B cell (primary cell): ENCODE data around the gene LDLRAD3. TPM values are rescaled to one million over a fixed set of nuclear protein-coding genes. Genes with fewer than 3 reads are reported as not detected.

ENCODE experiments used
- ATAC-seq: fragments of 200-7000 bp; cut with Tn5 transposase; one replicate; pipeline ENCODE4 v1.10.0; 2021; ENCODE audit warnings: low read depth, mild to moderate bottlenecking, moderate number of reproducible peaks, moderate library complexity
- CTCF ChIA-PET: fragments of 350-600 bp; sonication (Branson Sonifier 250); formaldehyde crosslinking; loops from one replicate; lab custom pipeline; 2021; ENCODE audit warnings: antibody characterized with exemption, inconsistent platforms; lab: Charles Lee
- POLR2A ChIA-PET: fragments of 350-600 bp; sonication (Branson Sonifier 250); formaldehyde crosslinking; loops from one replicate; lab custom pipeline; 2021; ENCODE audit warnings: antibody characterized with exemption; lab: Charles Lee
- DNase-seq: peaks from one replicate; pipeline ENCODE4 v3.0.0; 2013
- H2AFZ ChIP-seq: 2 replicates; pipeline ENCODE4 v1.6.1; 2012; ENCODE audit warnings: mild to moderate bottlenecking, low read depth, low read length; ENCODE audit not compliant: insufficient read depth, poor library complexity, severe bottlenecking
- H3K27ac ChIP-seq, 2 donors: 1 replicate in 1 of 2; 2 replicates in 1 of 2; pipeline ENCODE4 v1.5.1; 2012 to 2013; ENCODE audit warnings: low read length in 2 of 2, mild to moderate bottlenecking in 2 of 2, moderate library complexity in 1 of 2
- H3K27me3 ChIP-seq, 4 experiments: fragments of 200-600 bp in 1 of 4; sonication (generic) in 1 of 4; replicated peaks in 1 of 4; 1 replicate in 2 of 4; 2 replicates in 2 of 4; pipeline versions ENCODE4 v1.6.1 to v1.7.0; 2013 to 2016; ENCODE audit warnings: low read length in 3 of 4, mild to moderate bottlenecking in 2 of 4, mixed read lengths in 1 of 4, moderate library complexity in 1 of 4; ENCODE audit not compliant: insufficient read depth in 4 of 4, control insufficient read depth in 3 of 4; ENCODE audit errors: control extremely low read depth in 1 of 4
- H3K36me3 ChIP-seq, 2 experiments: replicated peaks in 1 of 2; 1 replicate in 1 of 2; 2 replicates in 1 of 2; pipeline versions ENCODE4 v1.6.1 to v1.7.1; 2013; ENCODE audit warnings: low read length in 1 of 2; ENCODE audit not compliant: insufficient read depth in 2 of 2, control insufficient read depth in 1 of 2; ENCODE audit errors: control extremely low read depth in 1 of 2, extremely low read depth in 1 of 2
- H3K4me1 ChIP-seq, 2 donors: fragments of 200-600 bp in 1 of 2; sonication (generic) in 1 of 2; 1 replicate in 1 of 2; 2 replicates in 1 of 2; pipeline versions ENCODE4 v1.5.1 to v1.6.1; 2013 to 2017; ENCODE audit warnings: low read length in 2 of 2; ENCODE audit not compliant: control insufficient read depth in 2 of 2, insufficient read depth in 2 of 2
- H3K4me2 ChIP-seq: replicated peaks from 2 replicates; pipeline ENCODE3; 2012; ENCODE audit warnings: mild to moderate bottlenecking, low read depth, low read length; ENCODE audit not compliant: poor library complexity, severe bottlenecking
- H3K4me3 ChIP-seq, 5 experiments: fragments of 200-600 bp in 1 of 5; sonication (generic) in 1 of 5; 1 replicate in 3 of 5; 2 replicates in 2 of 5; pipeline versions ENCODE4 v1.5.1 to v1.7.0; 2011 to 2016; ENCODE audit warnings: low read length in 4 of 5, mild to moderate bottlenecking in 4 of 5, low read depth in 2 of 5, control low read depth in 1 of 5, moderate library complexity in 1 of 5; ENCODE audit not compliant: insufficient read depth in 1 of 5; ENCODE audit errors: control extremely low read depth in 1 of 5, extremely low read depth in 1 of 5
- H3K79me2 ChIP-seq: fragments of 200-600 bp; sonication (generic); one replicate; pipeline ENCODE4 v1.6.0; 2016; ENCODE audit warnings: low read length; ENCODE audit not compliant: control insufficient read depth, insufficient read depth
- H3K9ac ChIP-seq: fragments of 200-600 bp; sonication (generic); 2 replicates; pipeline ENCODE4 v1.6.1; 2017; ENCODE audit warnings: mild to moderate bottlenecking, low read length, moderate library complexity
- H3K9me3 ChIP-seq, 3 donors: one replicate each; pipeline versions ENCODE4 v1.6.1 to v1.7.1; 2013; ENCODE audit warnings: low read length in 2 of 3; ENCODE audit not compliant: control insufficient read depth in 2 of 3, insufficient read depth in 1 of 3; ENCODE audit errors: control extremely low read depth in 1 of 3
- H4K20me1 ChIP-seq: 2 replicates; pipeline ENCODE4 v1.6.0; 2012; ENCODE audit warnings: mild to moderate bottlenecking, low read length; ENCODE audit not compliant: insufficient read depth, control insufficient read depth, poor library complexity, severe bottlenecking
- H3K27ac Mint-ChIP-seq: one replicate; pipeline ENCODE4 v1.8.0; 2021; ENCODE audit warnings: mixed read lengths
- H3K27me3 Mint-ChIP-seq: one replicate; pipeline ENCODE4 v1.8.0; 2021; ENCODE audit warnings: mixed read lengths
- H3K4me1 Mint-ChIP-seq: one replicate; pipeline ENCODE4 v1.8.0; 2021; ENCODE audit warnings: mixed read lengths
- H3K4me3 Mint-ChIP-seq: one replicate; pipeline ENCODE4 v1.8.0; 2021; ENCODE audit warnings: mixed read lengths
- H3K9me3 Mint-ChIP-seq: one replicate; pipeline ENCODE4 v1.8.0; 2022; ENCODE audit warnings: mixed read lengths; ENCODE audit not compliant: insufficient read depth
- CTCF ChIP-seq: fragments of 200-600 bp; IDR thresholded peaks from one replicate; pipeline ENCODE4 v1.8.0; 2022; ENCODE audit warnings: antibody characterized with exemption, mild to moderate bottlenecking
- EZH2 ChIP-seq: IDR thresholded peaks from 2 replicates; pipeline ENCODE4 v1.6.1; 2012; ENCODE audit warnings: borderline replicate concordance, low read depth, mild to moderate bottlenecking, moderate library complexity, low read length; ENCODE audit not compliant: insufficient read depth, poor library complexity, severe bottlenecking
- WGBS: methylation state at CpG from one replicate; pipeline ENCODE4 v1.1.5; 2013; ENCODE audit warnings: missing lambda C conversion rate; ENCODE audit not compliant: insufficient coverage; 5-methylcytosine and 5-hydroxymethylcytosine counted together
- intact Hi-C: fragments of 100-400 bp; cut with micrococcal nuclease; formaldehyde crosslinking; loops from one replicate; pipeline ENCODE4 v1.10.0; 2022
- polyA plus RNA-seq: library from polyadenylated mRNA; depleted of rRNA; stranded (reverse); fragments of >200 nt; gene quantifications from 2 replicates; pipeline ENCODE4 v1.2.3, GENCODE V29; 2012
- total RNA-seq, 2 donors: library from RNA; stranded (reverse); fragments of 120-200 nt in 1 of 2; gene quantifications; 1 replicate in 1 of 2; 2 replicates in 1 of 2; pipeline versions ENCODE4 v1.2.3 to v1.2.4, GENCODE V29; 2013 to 2022

Gene LDLRAD3
- total and polyA plus RNA-seq, 2 donors (not counting 1 experiment from before 2014, with no cell fraction given), result 0.01 TPM; not detected in 1

DNA sequence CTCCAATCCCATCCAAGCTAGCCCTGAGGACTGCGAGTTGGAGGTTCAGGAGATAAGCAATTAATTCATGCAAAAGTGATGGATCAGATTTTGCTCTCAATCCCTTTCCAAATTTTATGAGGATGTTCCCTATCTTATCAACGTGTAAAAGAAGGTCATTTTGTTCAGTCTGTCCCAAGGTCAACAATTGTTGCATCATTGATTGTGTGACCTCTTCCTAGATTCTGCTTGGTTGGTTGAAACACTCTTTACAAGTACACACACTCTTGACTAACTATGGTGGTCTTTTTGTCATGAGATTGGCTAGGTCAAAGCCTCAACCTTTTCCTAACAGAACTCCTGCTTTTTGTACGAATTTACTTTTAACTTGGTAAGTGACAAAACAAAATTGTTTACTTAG is 303.6 kb downstream of the LDLRAD3 start:
- Histone ChIP-seq H3K36me3 (no peaks in the 10 kb centered on the region), H2AFZ (no peak overlapping the region), H3K79me2 (no peaks in the 10 kb centered on the region), H3K9me3 (peaks cover 0 to 3% (median 0%) of the 10 kb centered on the region in 3 donors), H3K9ac (no peak overlapping the region), H3K27me3 (peaks cover 0 to 13% (median 8%) of the 10 kb centered on the region in 4 experiments), H3K4me2 (no peak overlapping the region), H4K20me1 (no peaks in the 10 kb centered on the region), H3K4me1 (no peaks in the 10 kb centered on the region), H3K4me3 (no peak overlapping the region), H3K27ac (no peak overlapping the region)
- intact Hi-C loops, result no loop called here
- WGBS, result 89% methylated on average over 1 of the region's 3 CpGs
- no peak for DNase-seq
- TF ChIP-seq CTCF (no peak), EZH2 (no peak)
- no peaks in the 10 kb centered on the region for H3K4me1 Mint-ChIP-seq
- no peak overlapping the region for H3K4me3 Mint-ChIP-seq
- ChIA-PET POLR2A (no interaction called here), CTCF (no interaction called here)
- no peak for ATAC-seq
- H3K9me3 Mint-ChIP-seq, result no peaks in the 10 kb centered on the region
- peaks cover 63% of the 10 kb centered on the region for H3K27me3 Mint-ChIP-seq
- no peak overlapping the region for H3K27ac Mint-ChIP-seq

- ChIA-PET POLR2A (no interaction called here), CTCF (no interaction called here)
- Histone ChIP-seq H3K79me2 (no peaks in the 10 kb centered on the region), H3K4me2 (no peak overlapping the region), H3K9ac (no peak overlapping the region), H3K9me3 (peaks cover 0 to 3% (median 0%) of the 10 kb centered on the region in 3 donors), H3K4me1 (no peaks in the 10 kb centered on the region), H4K20me1 (no peaks in the 10 kb centered on the region), H3K36me3 (no peaks in the 10 kb centered on the region), H3K27me3 (peaks cover 0 to 13% (median 9%) of the 10 kb centered on the region in 4 experiments), H2AFZ (no peak overlapping the region), H3K4me3 (no peak overlapping the region), H3K27ac (no peak overlapping the region)
- WGBS, result 78% methylated on average over 2 of the region's 4 CpGs
- ATAC-seq, result no peak
- peaks cover 60% of the 10 kb centered on the region for H3K27me3 Mint-ChIP-seq
- DNase-seq, result no peak
- no peaks in the 10 kb centered on the region for H3K4me1 Mint-ChIP-seq
- H3K27ac Mint-ChIP-seq, result no peak overlapping the region
- TF ChIP-seq CTCF (no peak), EZH2 (no peak)
- no peaks in the 10 kb centered on the region for H3K9me3 Mint-ChIP-seq
- intact Hi-C loops, result no loop called here
- H3K4me3 Mint-ChIP-seq, result no peak overlapping the region
Observed at GRCh38 chr11:36248436-36248835, 304.6 kb downstream of the LDLRAD3 start.
